Measurements from ENCODE around the gene PSMA7. TPM values are rescaled to one million over a fixed set of nuclear protein-coding genes. Genes with fewer than 3 reads are reported as not detected.

Gene PSMA7
- total and polyA plus RNA-seq, 2 of the 8 experiments (the other 6 are each of a cell fraction or from before 2014, with no cell fraction given), result 361 to 648 TPM

- Histone ChIP-seq H2BK120ac (replicated peaks; ENCODE audit: low read depth, low read length) (no peak overlapping the region), H3K27me3 (replicated peaks in 1 of 4; ENCODE audit: control insufficient read depth in 3 of 4, extremely low read depth in 1 of 4, insufficient read depth in 3 of 4, low read length in 3 of 4) (no peaks in the 10 kb centered on the region), H3K27ac (ENCODE audit: low read depth, low read length) (no peak overlapping the region), H2AK5ac (ENCODE audit: low read depth, low read length) (no peak overlapping the region), H2BK5ac (ENCODE audit: low read depth, low read length) (no peak overlapping the region), H4K20me1 (replicated peaks in 1 of 2; ENCODE audit: control insufficient read depth in 1 of 2, insufficient read depth in 2 of 2, low read length in 2 of 2) (peaks cover 30 to 64% of the 10 kb centered on the region in 2 experiments), H2BK20ac (ENCODE audit: low read length) (no peak overlapping the region), H4K8ac (ENCODE audit: extremely low read depth, insufficient read depth, low read length) (no peak overlapping the region), H2BK12ac (ENCODE audit: low read depth, low read length) (no peak overlapping the region), H3K4me1 (replicated peaks in 1 of 4; ENCODE audit: control insufficient read depth in 3 of 4, insufficient read depth in 4 of 4, low read length in 3 of 4) (peaks cover 0 to 1% (median 0%) of the 10 kb centered on the region in 4 experiments; a peak in 2 of 7 replicates), H3K79me2 (ENCODE audit: control insufficient read depth in 1 of 2, insufficient read depth in 2 of 2, low read length in 2 of 2) (peaks cover 12 to 35% of the 10 kb centered on the region in 2 experiments), H3K14ac (ENCODE audit: insufficient read length) (no peak overlapping the region), H3K4me3 (ENCODE audit: extremely low read depth in 1 of 4, insufficient read depth in 2 of 4, low read depth in 3 of 4, low read length in 4 of 4) (no peak overlapping the region), H4K5ac (ENCODE audit: insufficient read length, low read depth, low read length) (no peak overlapping the region), H3K9me3 (ENCODE audit: insufficient read depth in 2 of 2, low read depth in 1 of 2, low read length in 1 of 2) (no peaks in the 10 kb centered on the region), H3K18ac (ENCODE audit: extremely low read depth, low read length) (no peak overlapping the region), H3K9ac (replicated peaks in 1 of 4; ENCODE audit: extremely low read depth in 1 of 4, low read depth in 3 of 4, low read length in 3 of 4) (no peak overlapping the region), H2AFZ (ENCODE audit: low read length) (no peak overlapping the region), H3K56ac (replicated peaks; ENCODE audit: insufficient read length, low read depth, low read length) (no peak overlapping the region), H3K79me1 (ENCODE audit: low read depth, low read length) (peaks cover 4% of the 10 kb centered on the region), H3K4ac (replicated peaks; ENCODE audit: insufficient read length, low read depth, low read length) (no peak overlapping the region), H3K4me2 (ENCODE audit: insufficient read depth in 1 of 2, low read depth in 2 of 2, low read length in 2 of 2) (no peak overlapping the region), H3K23me2 (ENCODE audit: low read depth, low read length) (no peaks in the 10 kb centered on the region), H3K36me3 (ENCODE audit: control insufficient read depth in 2 of 4, insufficient read depth in 4 of 4, low read length in 3 of 4) (peaks cover 49 to 90% (median 73%) of the 10 kb centered on the region in 4 experiments), H2BK15ac (ENCODE audit: low read length) (no peak overlapping the region), H3K23ac (ENCODE audit: insufficient read length) (no peak overlapping the region), H4K91ac (replicated peaks; ENCODE audit: insufficient read length, low read length) (no peak overlapping the region)
- 66% methylated on average over 8 of the region's 8 CpGs; no CpG with 5 or more reads in 1 of the 2 experiments for WGBS, 2 experiments (ENCODE audit: extremely low coverage in 1 of 2, insufficient coverage in 1 of 2, insufficient read length in 1 of 2, insufficient replicate concordance in 2 of 2, low coverage in 1 of 2, low lambda C conversion rate in 2 of 2, missing lambda C conversion rate in 1 of 2)
- ChIA-PET CTCF (ENCODE audit: partially characterized antibody) (interaction anchor here (0.6 to 5.3 kb wide), 25 partner anchors 7 to 222 kb away, joined by 3 to 57 read pairs (median 4); no protein-coding TSS in a partner anchor), POLR2A (ENCODE audit: partially characterized antibody) (interaction anchor here (1.2 to 5.2 kb wide), 8 partner anchors 8 to 126 kb away, joined by 3 to 61 read pairs (median 7); partner anchors contain the start of genes LSM14B, MTG2, SS18L1 and TAF4)
- DNase-seq (ENCODE audit: low read depth in 1 of 2, low spot score in 2 of 2) (no peak), FAIRE-seq (no peak)
- TF ChIP-seq HDAC2 (IDR thresholded peaks at IDR 0.05; ENCODE audit: borderline replicate concordance in 1 of 2, low read depth in 2 of 2, low read length in 2 of 2) (no peak), NRF1 (IDR thresholded peaks at IDR 0.05; ENCODE audit: low read depth, low read length) (no peak), CHD1 (IDR thresholded peaks at IDR 0.05; ENCODE audit: low read depth, low read length) (no peak), RXRA (IDR thresholded peaks at IDR 0.05; ENCODE audit: insufficient read depth, low read depth, low read length) (no peak), GTF2F1 (IDR thresholded peaks at IDR 0.05; ENCODE audit: borderline replicate concordance, low read depth, low read length) (no peak), PHF8 (conservative IDR thresholded peaks at IDR 0.05; ENCODE audit: low read depth, low read length) (no peak), HDAC6 (IDR thresholded peaks at IDR 0.05; ENCODE audit: low read depth, low read length) (no peak), ZNF274 (IDR thresholded peaks at IDR 0.05; ENCODE audit: borderline replicate concordance, extremely low read depth, low read length) (no peak), POLR2AphosphoS5 (IDR thresholded peaks at IDR 0.05; ENCODE audit: low read depth, low read length) (no peak; the same call in 1 of the 2 replicates), SRF (IDR thresholded peaks at IDR 0.05; ENCODE audit: low read depth, low read length) (no peak), ATF3 (IDR thresholded peaks at IDR 0.05; ENCODE audit: insufficient read depth, low read depth, low read length) (no peak)
Observed at GRCh38 chr20:62136283-62137091, 6.7 kb downstream of the PSMA7 start.
